GM19025 (cell line): Measurements from ENCODE around the gene CAPN7.

Experiments used
- ATAC-seq: cut with Tn5 transposase; IDR thresholded peaks from one replicate; pipeline ENCODE4 v1.9.1; 2021; ENCODE audit warnings: mild to moderate bottlenecking, low read depth, moderate library complexity; ENCODE audit not compliant: unreplicated experiment

Gene CAPN7

DNA sequence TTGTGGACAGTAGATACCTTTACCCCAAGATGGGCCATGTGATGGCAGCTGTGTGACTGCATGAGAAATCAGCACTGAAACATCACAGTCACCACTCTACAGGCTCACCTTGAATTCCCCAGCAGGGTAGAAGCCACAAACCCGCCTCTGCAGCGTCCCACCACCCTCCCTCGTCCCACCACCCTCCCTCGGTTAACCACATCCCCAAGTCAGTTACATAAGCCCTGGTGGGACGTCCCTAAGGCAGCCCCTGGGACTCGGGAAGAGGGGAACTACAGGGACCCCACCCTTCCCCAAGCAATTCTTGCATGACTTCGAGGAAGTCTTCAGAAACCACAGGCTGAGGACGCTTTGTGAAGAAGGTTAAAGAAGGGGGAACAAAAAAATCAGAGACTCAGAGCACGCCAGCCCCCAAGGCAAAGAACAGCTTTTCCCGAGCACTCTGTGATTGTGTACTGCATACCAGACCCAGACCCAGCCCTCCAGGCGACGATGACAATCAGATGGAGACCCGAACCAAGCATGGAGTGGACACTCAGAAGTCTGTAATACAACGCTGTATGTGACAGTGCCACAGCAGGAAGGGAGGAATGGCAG lies 65.8 kb downstream of the CAPN7 start:
- peak; percentile 59 for ATAC-seq

DNA sequence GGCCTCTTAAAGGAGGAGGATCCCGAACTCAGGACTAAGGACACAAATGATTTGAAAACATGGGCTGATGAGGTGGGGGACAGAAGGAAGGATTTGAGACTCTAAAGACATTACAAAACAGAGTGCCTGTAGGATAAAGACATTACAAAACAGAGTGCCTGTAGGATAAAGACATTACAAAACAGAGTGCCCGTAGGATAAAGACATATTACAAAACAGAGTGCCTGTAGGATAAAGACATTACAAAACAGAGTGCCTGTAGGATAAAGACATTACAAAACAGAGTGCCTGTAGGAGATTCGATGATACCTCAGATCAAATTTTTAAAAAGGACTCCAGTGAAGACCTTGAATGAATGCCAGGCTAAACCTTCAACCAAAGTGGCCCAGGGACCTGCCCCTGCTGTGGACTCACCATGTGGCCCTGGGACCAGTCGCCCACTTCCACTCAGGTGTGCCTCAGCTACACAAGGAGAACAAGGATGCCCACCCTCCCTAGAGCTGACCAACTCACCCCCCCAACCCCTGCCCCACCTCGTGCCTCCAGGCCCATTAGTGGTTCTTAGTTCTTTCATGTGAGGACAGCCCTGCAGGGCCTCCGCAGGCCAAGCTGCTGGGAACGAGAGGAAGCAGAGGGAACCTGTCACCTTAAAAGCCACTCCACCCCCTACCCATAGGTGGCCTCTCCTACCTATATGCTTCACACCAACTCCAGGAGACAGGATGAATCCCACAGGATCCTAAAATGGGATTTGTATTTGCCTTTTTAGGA lies 66.6 kb downstream of the CAPN7 start:
- no peak for ATAC-seq

GRCh38 chr3:15273227-15273626 lies 67.2 kb downstream of the CAPN7 start:
- no peak for ATAC-seq

DNA sequence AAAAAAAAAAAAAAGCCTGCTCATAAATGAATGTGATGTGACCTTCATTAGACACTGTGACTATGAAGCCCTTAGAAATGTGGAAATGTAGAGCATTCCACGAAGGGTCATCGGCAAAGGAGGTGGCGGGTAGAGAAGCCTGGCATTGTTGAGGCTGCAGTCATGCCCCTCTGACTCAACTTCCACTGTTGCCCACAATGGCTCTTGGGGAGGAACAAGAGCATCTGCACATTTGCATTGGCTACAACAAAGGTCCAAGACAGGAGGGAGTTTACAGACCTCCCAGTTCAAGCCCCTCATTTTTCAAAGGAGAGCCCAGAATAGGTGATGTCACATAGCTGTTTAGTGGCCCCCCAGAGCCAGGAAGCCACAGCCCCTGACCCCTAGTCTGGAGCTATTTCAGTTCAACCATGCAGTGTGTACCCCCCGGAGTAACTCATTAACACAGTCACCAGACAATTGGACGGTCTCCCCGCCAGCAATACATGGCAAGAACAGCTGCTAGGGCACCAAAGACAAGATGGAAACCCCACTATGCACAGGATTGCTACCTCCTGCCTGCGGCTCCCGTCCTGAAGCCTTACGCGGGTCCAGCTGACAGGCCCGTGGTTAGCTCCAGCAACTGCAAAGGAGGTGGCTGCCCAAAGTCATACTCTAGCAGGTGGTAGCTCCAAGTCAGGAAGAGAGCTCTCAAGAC lies 70.1 kb downstream of the CAPN7 start:
- no peak for ATAC-seq

DNA sequence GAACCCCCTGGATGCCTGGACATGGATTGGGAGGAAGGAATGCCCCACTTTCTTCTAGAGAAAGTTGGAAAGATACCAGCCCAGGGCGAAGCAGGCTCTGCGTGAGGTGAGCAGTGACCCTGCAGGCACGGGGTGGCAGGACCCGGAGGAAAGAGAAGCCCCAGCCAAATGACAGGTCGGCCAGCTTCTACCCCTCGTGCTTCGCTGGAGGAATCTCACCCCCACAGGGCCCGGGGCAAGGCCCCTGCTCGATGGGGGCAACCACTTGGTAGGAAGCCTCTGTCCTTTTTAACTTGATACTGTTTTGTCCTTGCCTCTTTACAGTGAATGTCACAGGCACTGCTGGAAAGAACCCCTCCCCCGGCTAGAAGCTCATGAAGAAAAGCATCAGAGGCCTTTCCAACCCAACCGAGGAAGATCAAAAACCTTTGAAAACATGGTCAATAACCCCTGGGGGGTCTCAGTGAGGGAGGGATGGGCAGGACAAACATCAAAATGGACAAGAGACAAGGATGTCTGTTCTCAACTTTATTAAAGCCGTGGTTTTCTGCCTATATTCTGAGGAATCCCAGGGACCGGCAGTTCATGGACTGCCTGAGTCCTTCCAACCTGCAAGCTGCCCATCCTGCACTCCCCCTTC lies 71.9 kb downstream of the CAPN7 start:
- no peak for ATAC-seq

- ATAC-seq: no peak
These were observed 73.2 kb downstream of the CAPN7 start for GRCh38 chr3:15279205-15279604.

DNA sequence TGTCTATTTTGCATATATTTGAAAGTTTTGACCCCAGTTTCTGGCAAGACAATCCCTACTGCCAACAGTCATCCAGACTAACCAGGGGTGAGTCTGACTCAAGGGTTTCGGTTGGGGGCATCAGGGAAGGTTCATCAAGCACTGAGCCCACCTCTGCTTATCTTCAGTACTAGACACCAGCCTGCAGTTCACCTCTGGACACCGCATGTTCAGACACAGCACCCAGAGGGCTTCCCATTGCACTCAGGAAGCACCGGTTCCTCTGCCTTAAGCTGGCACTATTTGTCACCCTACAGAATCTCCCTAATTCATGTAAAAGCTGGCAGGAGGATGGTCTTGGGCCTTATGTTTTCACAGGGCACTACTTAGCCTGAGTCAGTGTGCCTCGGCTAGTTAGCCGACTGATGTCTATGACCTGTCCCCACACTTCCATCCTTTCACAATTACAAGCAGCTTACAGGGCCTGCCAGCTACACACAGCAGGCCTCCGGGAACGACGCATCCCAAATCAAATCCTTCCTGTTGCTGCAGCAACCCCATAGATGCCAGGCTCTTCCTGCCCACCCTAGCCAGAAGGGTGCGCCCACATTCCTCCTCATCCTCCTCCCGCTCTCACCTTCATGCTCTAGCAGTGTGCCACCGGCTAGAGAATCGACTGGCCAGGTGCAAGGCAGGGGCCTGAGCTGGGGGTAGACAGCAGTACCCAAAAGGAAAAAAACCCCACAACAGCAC lies 73.8 kb downstream of the CAPN7 start:
- ATAC-seq: no peak

GRCh38 chr3:15280853-15281532 lies 74.9 kb downstream of the CAPN7 start:
- ATAC-seq: no peak

DNA sequence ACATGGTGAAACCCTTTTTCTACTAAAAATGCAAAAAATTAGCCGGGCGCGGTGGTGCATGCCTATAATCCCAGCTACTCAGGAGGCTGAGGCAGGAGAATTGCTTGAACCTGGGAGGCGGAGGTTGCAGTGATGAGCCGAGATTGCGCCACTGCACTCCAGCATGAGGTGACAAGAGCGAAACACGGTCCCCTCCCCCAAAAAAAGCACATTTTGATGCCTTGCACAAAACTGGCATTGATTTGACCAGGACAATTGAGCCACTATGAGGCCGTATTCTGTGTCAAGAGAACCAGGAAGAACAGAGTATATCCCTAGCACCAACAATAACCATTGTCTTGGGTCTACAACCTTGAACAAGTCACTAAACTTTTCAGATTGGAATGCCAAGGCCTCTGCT lies 75.8 kb downstream of the CAPN7 start:
- ATAC-seq: no peak

DNA sequence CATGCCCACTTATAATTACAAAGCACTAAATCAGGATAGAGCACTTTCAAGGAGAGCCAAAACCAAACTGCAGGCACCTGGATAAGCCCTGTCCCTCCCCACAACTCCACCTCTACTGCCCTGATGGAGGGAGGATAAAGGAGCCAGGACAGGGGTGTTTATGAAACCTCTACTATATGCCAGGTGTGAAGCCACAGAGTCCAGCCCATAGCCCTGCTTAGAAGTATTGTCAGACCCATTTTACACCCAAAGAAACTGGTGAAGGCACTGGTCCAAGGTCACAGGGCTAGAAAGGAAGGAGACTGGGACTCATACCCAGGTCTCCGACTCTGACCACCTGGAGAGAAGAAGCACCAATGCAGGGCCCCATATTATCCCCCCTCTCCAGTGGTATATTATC lies 77.7 kb downstream of the CAPN7 start:
- no peak for ATAC-seq

- no peak for ATAC-seq
These were observed 78.3 kb downstream of the CAPN7 start for GRCh38 chr3:15284121-15284889.

DNA sequence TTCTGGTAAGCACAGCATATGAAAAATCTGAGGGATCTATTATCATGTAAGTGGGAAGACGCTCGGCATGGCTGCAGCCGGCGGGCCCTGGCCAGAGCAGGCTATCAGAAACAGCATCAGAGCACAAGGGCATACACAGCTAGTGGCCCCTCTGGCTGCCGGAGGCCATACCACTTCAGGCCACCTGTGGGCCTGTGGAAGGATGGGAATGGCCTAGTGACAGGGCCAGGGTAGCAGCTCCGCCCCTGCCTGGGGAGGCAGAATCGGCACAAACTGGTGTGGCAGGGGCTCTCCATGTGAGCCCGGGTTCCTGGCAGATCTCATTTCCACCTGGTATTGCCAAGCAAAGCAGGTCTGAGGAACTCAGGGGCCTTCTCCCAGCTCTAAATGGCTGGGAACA lies 80.0 kb downstream of the CAPN7 start:
- no peak for ATAC-seq

GRCh38 chr3:15287565-15288330 lies 81.7 kb downstream of the CAPN7 start:
- ATAC-seq: no peak

DNA sequence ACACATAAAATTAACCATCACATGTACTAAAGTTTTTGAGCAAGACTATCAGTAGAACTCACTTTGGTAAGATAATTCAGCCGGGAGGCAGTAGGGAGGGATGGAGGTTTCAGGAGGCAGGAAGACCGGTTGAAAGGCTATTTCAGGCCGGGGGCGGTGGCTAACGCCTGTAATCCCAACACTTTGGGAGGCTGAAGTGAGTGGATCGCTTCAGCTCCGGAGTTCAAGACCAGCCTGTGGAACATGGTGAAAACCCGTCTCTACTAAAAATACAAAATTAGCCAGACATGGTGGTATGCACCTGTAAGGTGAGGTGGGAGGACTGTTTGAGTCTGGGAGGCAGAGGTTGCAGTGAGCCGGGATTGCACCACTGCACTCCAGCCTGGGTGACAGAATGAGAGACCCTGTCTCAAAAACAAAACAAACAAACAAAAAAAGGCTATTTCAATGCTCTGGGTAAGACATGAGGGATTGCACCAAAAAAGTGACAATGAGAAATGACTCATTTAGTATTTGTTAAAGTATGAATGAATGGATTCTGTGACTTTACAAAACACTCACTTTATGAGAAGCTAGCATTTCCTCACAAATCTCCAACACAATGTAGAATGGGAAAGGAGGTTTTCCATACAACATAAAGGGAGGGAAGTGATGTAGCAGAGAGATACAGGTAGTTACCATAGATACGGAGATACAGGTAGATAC lies 82.4 kb downstream of the CAPN7 start:
- ATAC-seq: no peak

GRCh38 chr3:15289661-15290060 lies 83.6 kb downstream of the CAPN7 start:
- ATAC-seq: no peak

DNA sequence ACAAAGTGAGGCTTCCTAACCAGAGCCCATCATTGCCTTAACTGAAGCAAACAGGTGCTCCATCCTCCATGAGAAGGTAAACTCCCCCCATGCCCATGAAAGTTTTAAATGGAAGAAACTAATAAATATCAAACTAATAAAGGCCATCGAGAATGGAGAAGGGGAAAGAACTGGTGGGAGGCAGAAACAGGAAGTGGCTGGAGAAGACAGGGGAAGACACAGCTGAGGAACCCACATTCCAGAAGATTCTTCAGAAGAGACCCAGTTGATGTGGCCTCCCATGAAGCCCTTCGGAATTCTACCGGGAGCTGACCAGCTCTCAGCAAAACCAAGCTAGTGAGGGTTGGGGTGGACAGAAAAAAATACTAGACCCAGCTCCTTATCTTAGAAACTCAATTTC lies 84.7 kb downstream of the CAPN7 start:
- no peak for ATAC-seq

GRCh38 chr3:15291589-15292541 lies 85.8 kb downstream of the CAPN7 start:
- peak; percentile 67 for ATAC-seq
